ENCODE measurements around the gene BACH2. TPM values are rescaled to one million over a fixed set of nuclear protein-coding genes. Genes with fewer than 3 reads are reported as not detected.

Gene BACH2
- total RNA-seq, 1 donor from 2014 or later = 3.9 TPM

- DNase-seq (ENCODE audit: low spot score) = no peak
- Mint-ChIP-seq H3K36me3 (peaks cover 5% of the 10 kb centered on the region), H3K4me1 (peaks cover 34% of the 10 kb centered on the region), H3K27me3 (ENCODE audit: insufficient read depth, low read depth) (peaks cover 2% of the 10 kb centered on the region), H3K27ac (no peak overlapping the region), H3K9me3 (peaks cover 3% of the 10 kb centered on the region), H3K4me3 (no peak overlapping the region)
- no peaks in the 10 kb centered on the region for H3K79me2 ChIP-seq (ENCODE audit: low read depth)
- H4K20me1 ChIP-seq (ENCODE audit: low read depth) = no peaks in the 10 kb centered on the region
- H3K4me3 ChIP-seq = no peak overlapping the region
- no peaks in the 10 kb centered on the region for H3K4me1 ChIP-seq
- TF ChIP-seq CTCF (IDR thresholded peaks at IDR 0.05) (no peak), EZH2phosphoT487 (IDR thresholded peaks at IDR 0.05) (no peak), EZH2 (IDR thresholded peaks at IDR 0.05) (no peak)
- H3K4me2 ChIP-seq = no peak overlapping the region
- no peak overlapping the region for H3K27ac ChIP-seq
- H3K9ac ChIP-seq = no peak overlapping the region
- H3K27me3 ChIP-seq = no peaks in the 10 kb centered on the region
- no peak overlapping the region for H2AFZ ChIP-seq (replicated peaks)
- no peaks in the 10 kb centered on the region for H3K9me3 ChIP-seq (ENCODE audit: low read depth)
- peaks cover 2% of the 10 kb centered on the region for H3F3A ChIP-seq (ENCODE audit: low read depth)
- H3K36me3 ChIP-seq = no peaks in the 10 kb centered on the region
Observed at GRCh38 chr6:90190752-90191395, 105.8 kb downstream of the BACH2 start.

GRCh38 chr6:90190131-90190530 lies 106.5 kb downstream of the BACH2 start:
- Histone ChIP-seq H3K9me3 (ENCODE audit: low read depth) (no peaks in the 10 kb centered on the region), H3K36me3 (no peaks in the 10 kb centered on the region)
- H3K9me3 Mint-ChIP-seq = peaks cover 3% of the 10 kb centered on the region

GRCh38 chr6:90187437-90188121 lies 109.1 kb downstream of the BACH2 start:
- Histone ChIP-seq H3K27me3 (no peaks in the 10 kb centered on the region), H3K4me1 (no peaks in the 10 kb centered on the region), H3K79me2 (ENCODE audit: low read depth) (no peaks in the 10 kb centered on the region), H3F3A (ENCODE audit: low read depth) (no peaks in the 10 kb centered on the region), H4K20me1 (ENCODE audit: low read depth) (no peaks in the 10 kb centered on the region), H3K4me3 (no peak overlapping the region), H3K27ac (no peak overlapping the region), H3K9ac (no peak overlapping the region), H3K4me2 (no peak overlapping the region), H3K9me3 (ENCODE audit: low read depth) (no peaks in the 10 kb centered on the region), H3K36me3 (no peaks in the 10 kb centered on the region), H2AFZ (replicated peaks) (no peak overlapping the region)
- peaks cover 32% of the 10 kb centered on the region for H3K4me1 Mint-ChIP-seq
- H3K36me3 Mint-ChIP-seq = peaks cover 5% of the 10 kb centered on the region
- H3K27ac Mint-ChIP-seq = peak overlapping the region; percentile 50
- peaks cover 3% of the 10 kb centered on the region for H3K9me3 Mint-ChIP-seq
- H3K27me3 Mint-ChIP-seq (ENCODE audit: insufficient read depth, low read depth) = peaks cover 2% of the 10 kb centered on the region
- no peak for DNase-seq (ENCODE audit: low spot score)
- no peak overlapping the region for H3K4me3 Mint-ChIP-seq
- no peak for TF ChIP-seq CTCF (IDR thresholded peaks at IDR 0.05)
- no peak for TF ChIP-seq EZH2 (IDR thresholded peaks at IDR 0.05)
- no peak for TF ChIP-seq EZH2phosphoT487 (IDR thresholded peaks at IDR 0.05)

More at GRCh38 chr6:90190131-90190530, 106.5 kb downstream of the BACH2 start:
- no peak overlapping the region for H3K4me2 ChIP-seq
- no peaks in the 10 kb centered on the region for H3K27me3 ChIP-seq
- Mint-ChIP-seq H3K4me3 (no peak overlapping the region), H3K4me1 (peaks cover 29% of the 10 kb centered on the region), H3K27me3 (ENCODE audit: insufficient read depth, low read depth) (peaks cover 2% of the 10 kb centered on the region), H3K27ac (no peak overlapping the region), H3K36me3 (peaks cover 5% of the 10 kb centered on the region)
- no peak overlapping the region for H3K27ac ChIP-seq
- H3K4me1 ChIP-seq = no peaks in the 10 kb centered on the region
- H3K79me2 ChIP-seq (ENCODE audit: low read depth) = no peaks in the 10 kb centered on the region
- TF ChIP-seq EZH2 (IDR thresholded peaks at IDR 0.05) (no peak), CTCF (IDR thresholded peaks at IDR 0.05) (no peak), EZH2phosphoT487 (IDR thresholded peaks at IDR 0.05) (no peak)
- DNase-seq (ENCODE audit: low spot score) = no peak
- H2AFZ ChIP-seq (replicated peaks) = no peak overlapping the region
- H4K20me1 ChIP-seq (ENCODE audit: low read depth) = no peaks in the 10 kb centered on the region
- H3K9ac ChIP-seq = no peak overlapping the region
- H3K4me3 ChIP-seq = no peak overlapping the region
- H3F3A ChIP-seq (ENCODE audit: low read depth) = no peaks in the 10 kb centered on the region

All from neural progenitor cell (in vitro differentiated cells).